ENCODE data around the gene TUBB6.

GRCh38 chr18:12336171-12336613 lies 28.2 kb downstream of the TUBB6 start:
- TF ChIP-seq CTCF (IDR thresholded peaks at IDR 0.05; ENCODE audit: poor library complexity, severe bottlenecking) = no peak
- TF ChIP-seq POLR2AphosphoS5 (IDR thresholded peaks at IDR 0.05) = no peak
- TF ChIP-seq EZH2 (IDR thresholded peaks at IDR 0.05; ENCODE audit: borderline replicate concordance, insufficient read depth, low read length, poor library complexity, severe bottlenecking) = no peak
- no peak for TF ChIP-seq RAD21 (conservative IDR thresholded peaks at IDR 0.05)
- no peak for TF ChIP-seq TAF1 (IDR thresholded peaks at IDR 0.05; ENCODE audit: low read depth)
- TF ChIP-seq REST (IDR thresholded peaks at IDR 0.05; ENCODE audit: borderline replicate concordance) = no peak
- TF ChIP-seq SMC3 (conservative IDR thresholded peaks at IDR 0.05; ENCODE audit: poor library complexity) = no peak

Measured in neural cell (in vitro differentiated cells).